K562 (cell line): ENCODE measurements around the gene RSPH6A. TPM values are rescaled to one million over a fixed set of nuclear protein-coding genes. Genes with fewer than 3 reads are reported as not detected.

Experiments used
- ARID2 ChIP-seq: fragments of 450-650 bp; IDR thresholded peaks from 2 replicates; pipeline ENCODE4 v1.6.1; 2017; ENCODE audit warnings: antibody characterized with exemption, mild to moderate bottlenecking
- ERF ChIP-seq: fragments of 450-650 bp; formaldehyde crosslinking; IDR thresholded peaks from 2 replicates; pipeline ENCODE4 v1.4.0; 2020; ENCODE audit warnings: mild to moderate bottlenecking, mixed read lengths
- NONO ChIP-seq, 2 experiments: fragments of 200-400 bp in 1 of 2; fragments of 450-650 bp in 1 of 2; formaldehyde crosslinking in 1 of 2; IDR thresholded peaks; 2 replicates each; pipeline ENCODE4 v1.6.1; 2017; ENCODE audit warnings: low read depth in 2 of 2, mild to moderate bottlenecking in 2 of 2, moderate library complexity in 2 of 2, low read length in 1 of 2
- SRSF7 ChIP-seq: fragments of 200-400 bp; formaldehyde crosslinking; optimal IDR thresholded peaks from 2 replicates; pipeline ENCODE3; 2017; ENCODE audit warnings: mild to moderate bottlenecking, low read depth, low read length
- TEAD4 ChIP-seq, 2 experiments: sonication (generic) in 1 of 2; formaldehyde crosslinking in 1 of 2; IDR thresholded peaks; 2 replicates each; pipeline versions ENCODE4 v1.6.1 to v1.8.0; 2012 to 2022; ENCODE audit warnings: borderline replicate concordance in 1 of 2, inconsistent platforms in 1 of 2, low read length in 1 of 2, mild to moderate bottlenecking in 1 of 2, missing genetic modification reagents in 1 of 2
- ZC3H8 ChIP-seq: fragments of 450-650 bp; IDR thresholded peaks from 2 replicates; pipeline ENCODE4 v1.6.1; 2017
- ZNF347 ChIP-seq: fragments of 450-650 bp; formaldehyde crosslinking; IDR thresholded peaks from 2 replicates; pipeline ENCODE4 v1.4.0; 2020; ENCODE audit warnings: low read depth, mild to moderate bottlenecking, moderate library complexity
- ZNF584 ChIP-seq: fragments of 200-800 bp; sonication (Bioruptor generic); IDR thresholded peaks from 2 replicates; pipeline ENCODE4 v1.6.1; 2016; ENCODE audit warnings: low read depth, mild to moderate bottlenecking, missing genetic modification characterization, missing compliant biosample characterization
- polyA plus RNA-seq, 8 experiments: library from polyadenylated mRNA; depleted of rRNA in 4 of 8; stranded (reverse) in 5 of 8; unstranded in 3 of 8; fragments of >200 nt; fragmentation: Nextera tagmentation in 2 of 8; fragmentation: Illumina TruSeq in 1 of 8; extraction: Ambion mirVana in 2 of 8; extraction: Trizol in 1 of 8; gene quantifications; 2 replicates each; pipeline versions ENCODE4 v1.2.1 to v1.2.3, GENCODE V29; 2011 to 2014; ENCODE audit warnings: inconsistent platforms in 1 of 8, missing spikeins in 1 of 8
- total RNA-seq, 7 experiments: library from RNA; depleted of rRNA in 6 of 7; stranded (reverse); fragments of >200 nt in 6 of 7; fragmentation: Illumina TruSeq in 2 of 7; extraction: Trizol in 2 of 7; gene quantifications; 2 replicates each; pipeline versions ENCODE4 v1.2.1 to v1.2.3, GENCODE V29; 2011 to 2021; ENCODE audit warnings: low replicate concordance in 1 of 7
- TF ChIP-seq, protein P1 (sequence below): sonication (generic); formaldehyde crosslinking; IDR thresholded peaks from 2 replicates; pipeline ENCODE4 v1.8.0; 2023; ENCODE audit warnings: mild to moderate bottlenecking, missing genetic modification reagents
- TF ChIP-seq, protein P2 (sequence below), 2 experiments: IDR thresholded peaks; 2 replicates each; pipeline ENCODE4 v1.6.1; 2012; ENCODE audit warnings: improper control_type of control experiment in 2 of 2, low read depth in 2 of 2, low read length in 2 of 2, borderline replicate concordance in 1 of 2
- TF ChIP-seq, protein P3 (sequence below): sonication (generic); formaldehyde crosslinking; IDR thresholded peaks from 2 replicates; pipeline ENCODE4 v1.4.0; 2020; ENCODE audit warnings: mild to moderate bottlenecking, missing genetic modification reagents
- TF ChIP-seq, protein P4 (sequence below): fragments of 250-450 bp; sonication (Bioruptor Pico); IDR thresholded peaks from 2 replicates; pipeline ENCODE4 v1.4.0; 2020; ENCODE audit warnings: borderline replicate concordance
- TF ChIP-seq, protein P5 (sequence below): fragments of 450-650 bp; formaldehyde crosslinking; IDR thresholded peaks from 2 replicates; pipeline ENCODE4 v1.4.0; 2022; ENCODE audit warnings: missing genetic modification characterization

RSPH6A gene
- total and polyA plus RNA-seq, 9 of the 15 experiments (the other 6 are each of a cell fraction or from before 2014, with no cell fraction given): 0.03 to 0.15 (median 0.07) TPM; not detected in 5

DNA sequence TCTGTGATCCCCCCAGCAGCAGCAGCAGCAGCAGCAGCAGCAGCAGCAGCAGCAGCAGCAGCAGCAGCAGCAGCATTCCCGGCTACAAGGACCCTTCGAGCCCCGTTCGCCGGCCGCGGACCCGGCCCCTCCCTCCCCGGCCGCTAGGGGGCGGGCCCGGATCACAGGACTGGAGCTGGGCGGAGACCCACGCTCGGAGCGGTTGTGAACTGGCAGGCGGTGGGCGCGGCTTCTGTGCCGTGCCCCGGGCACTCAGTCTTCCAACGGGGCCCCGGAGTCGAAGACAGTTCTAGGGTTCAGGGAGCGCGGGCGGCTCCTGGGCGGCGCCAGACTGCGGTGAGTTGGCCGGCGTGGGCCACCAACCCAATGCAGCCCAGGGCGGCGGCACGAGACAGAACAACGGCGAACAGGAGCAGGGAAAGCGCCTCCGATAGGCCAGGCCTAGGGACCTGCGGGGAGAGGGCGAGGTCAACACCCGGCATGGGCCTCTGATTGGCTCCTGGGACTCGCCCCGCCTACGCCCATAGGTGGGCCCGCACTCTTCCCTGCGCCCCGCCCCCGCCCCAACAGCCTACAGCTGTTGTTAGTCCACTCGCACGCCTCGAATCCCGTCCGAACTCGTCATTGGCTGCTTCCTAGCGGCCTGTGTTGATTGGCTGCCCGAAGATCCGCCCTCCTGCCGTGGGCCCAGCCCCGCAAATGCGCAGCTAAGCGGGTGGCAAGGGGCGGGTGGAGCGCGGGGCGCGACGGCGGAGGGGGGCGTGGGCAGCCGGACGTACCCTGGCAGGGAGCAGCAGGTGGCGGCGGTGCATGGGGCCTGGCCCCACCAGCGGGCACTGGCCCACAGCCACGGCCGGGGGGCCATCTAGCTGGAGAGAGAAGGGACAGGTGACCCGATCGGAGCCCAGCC is 44.7 kb downstream of the RSPH6A start (continued):
- TF ChIP-seq, protein P1, sequence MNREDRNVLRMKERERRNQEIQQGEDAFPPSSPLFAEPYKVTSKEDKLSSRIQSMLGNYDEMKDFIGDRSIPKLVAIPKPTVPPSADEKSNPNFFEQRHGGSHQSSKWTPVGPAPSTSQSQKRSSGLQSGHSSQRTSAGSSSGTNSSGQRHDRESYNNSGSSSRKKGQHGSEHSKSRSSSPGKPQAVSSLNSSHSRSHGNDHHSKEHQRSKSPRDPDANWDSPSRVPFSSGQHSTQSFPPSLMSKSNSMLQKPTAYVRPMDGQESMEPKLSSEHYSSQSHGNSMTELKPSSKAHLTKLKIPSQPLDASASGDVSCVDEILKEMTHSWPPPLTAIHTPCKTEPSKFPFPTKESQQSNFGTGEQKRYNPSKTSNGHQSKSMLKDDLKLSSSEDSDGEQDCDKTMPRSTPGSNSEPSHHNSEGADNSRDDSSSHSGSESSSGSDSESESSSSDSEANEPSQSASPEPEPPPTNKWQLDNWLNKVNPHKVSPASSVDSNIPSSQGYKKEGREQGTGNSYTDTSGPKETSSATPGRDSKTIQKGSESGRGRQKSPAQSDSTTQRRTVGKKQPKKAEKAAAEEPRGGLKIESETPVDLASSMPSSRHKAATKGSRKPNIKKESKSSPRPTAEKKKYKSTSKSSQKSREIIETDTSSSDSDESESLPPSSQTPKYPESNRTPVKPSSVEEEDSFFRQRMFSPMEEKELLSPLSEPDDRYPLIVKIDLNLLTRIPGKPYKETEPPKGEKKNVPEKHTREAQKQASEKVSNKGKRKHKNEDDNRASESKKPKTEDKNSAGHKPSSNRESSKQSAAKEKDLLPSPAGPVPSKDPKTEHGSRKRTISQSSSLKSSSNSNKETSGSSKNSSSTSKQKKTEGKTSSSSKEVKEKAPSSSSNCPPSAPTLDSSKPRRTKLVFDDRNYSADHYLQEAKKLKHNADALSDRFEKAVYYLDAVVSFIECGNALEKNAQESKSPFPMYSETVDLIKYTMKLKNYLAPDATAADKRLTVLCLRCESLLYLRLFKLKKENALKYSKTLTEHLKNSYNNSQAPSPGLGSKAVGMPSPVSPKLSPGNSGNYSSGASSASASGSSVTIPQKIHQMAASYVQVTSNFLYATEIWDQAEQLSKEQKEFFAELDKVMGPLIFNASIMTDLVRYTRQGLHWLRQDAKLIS (CRISPR knock-in tag): peak; percentile 95
- TF ChIP-seq, protein P2, sequence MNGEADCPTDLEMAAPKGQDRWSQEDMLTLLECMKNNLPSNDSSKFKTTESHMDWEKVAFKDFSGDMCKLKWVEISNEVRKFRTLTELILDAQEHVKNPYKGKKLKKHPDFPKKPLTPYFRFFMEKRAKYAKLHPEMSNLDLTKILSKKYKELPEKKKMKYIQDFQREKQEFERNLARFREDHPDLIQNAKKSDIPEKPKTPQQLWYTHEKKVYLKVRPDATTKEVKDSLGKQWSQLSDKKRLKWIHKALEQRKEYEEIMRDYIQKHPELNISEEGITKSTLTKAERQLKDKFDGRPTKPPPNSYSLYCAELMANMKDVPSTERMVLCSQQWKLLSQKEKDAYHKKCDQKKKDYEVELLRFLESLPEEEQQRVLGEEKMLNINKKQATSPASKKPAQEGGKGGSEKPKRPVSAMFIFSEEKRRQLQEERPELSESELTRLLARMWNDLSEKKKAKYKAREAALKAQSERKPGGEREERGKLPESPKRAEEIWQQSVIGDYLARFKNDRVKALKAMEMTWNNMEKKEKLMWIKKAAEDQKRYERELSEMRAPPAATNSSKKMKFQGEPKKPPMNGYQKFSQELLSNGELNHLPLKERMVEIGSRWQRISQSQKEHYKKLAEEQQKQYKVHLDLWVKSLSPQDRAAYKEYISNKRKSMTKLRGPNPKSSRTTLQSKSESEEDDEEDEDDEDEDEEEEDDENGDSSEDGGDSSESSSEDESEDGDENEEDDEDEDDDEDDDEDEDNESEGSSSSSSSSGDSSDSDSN (IDR thresholded peaks at IDR 0.05; ENCODE audit: borderline replicate concordance in 1 of 2, low read depth in 2 of 2, low read length in 2 of 2): no peak
- TF ChIP-seq ERF (CRISPR knock-in tag) (peak; percentile 96), NONO (IDR thresholded peaks at IDR 0.05; ENCODE audit: low read depth in 2 of 2, low read length in 1 of 2) (peak in 1 of 2 experiments; percentile 90; a peak in 2 of 4 replicates), TEAD4 (IDR thresholded peaks at IDR 0.05; ENCODE audit: low read length) (no peak), TEAD4 (CRISPR knock-in tag; IDR thresholded peaks at IDR 0.05; ENCODE audit: borderline replicate concordance) (no peak), ARID2 (no peak), ZC3H8 (no peak), ZNF347 (no peak), ZNF584 (CRISPR knock-in tag) (no peak), SRSF7 (no peak)
- TF ChIP-seq, protein P3, sequence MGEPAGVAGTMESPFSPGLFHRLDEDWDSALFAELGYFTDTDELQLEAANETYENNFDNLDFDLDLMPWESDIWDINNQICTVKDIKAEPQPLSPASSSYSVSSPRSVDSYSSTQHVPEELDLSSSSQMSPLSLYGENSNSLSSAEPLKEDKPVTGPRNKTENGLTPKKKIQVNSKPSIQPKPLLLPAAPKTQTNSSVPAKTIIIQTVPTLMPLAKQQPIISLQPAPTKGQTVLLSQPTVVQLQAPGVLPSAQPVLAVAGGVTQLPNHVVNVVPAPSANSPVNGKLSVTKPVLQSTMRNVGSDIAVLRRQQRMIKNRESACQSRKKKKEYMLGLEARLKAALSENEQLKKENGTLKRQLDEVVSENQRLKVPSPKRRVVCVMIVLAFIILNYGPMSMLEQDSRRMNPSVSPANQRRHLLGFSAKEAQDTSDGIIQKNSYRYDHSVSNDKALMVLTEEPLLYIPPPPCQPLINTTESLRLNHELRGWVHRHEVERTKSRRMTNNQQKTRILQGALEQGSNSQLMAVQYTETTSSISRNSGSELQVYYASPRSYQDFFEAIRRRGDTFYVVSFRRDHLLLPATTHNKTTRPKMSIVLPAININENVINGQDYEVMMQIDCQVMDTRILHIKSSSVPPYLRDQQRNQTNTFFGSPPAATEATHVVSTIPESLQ (CRISPR knock-in tag): peak; percentile 19; the same call in 1 of the 2 replicates
- TF ChIP-seq, protein P4, sequence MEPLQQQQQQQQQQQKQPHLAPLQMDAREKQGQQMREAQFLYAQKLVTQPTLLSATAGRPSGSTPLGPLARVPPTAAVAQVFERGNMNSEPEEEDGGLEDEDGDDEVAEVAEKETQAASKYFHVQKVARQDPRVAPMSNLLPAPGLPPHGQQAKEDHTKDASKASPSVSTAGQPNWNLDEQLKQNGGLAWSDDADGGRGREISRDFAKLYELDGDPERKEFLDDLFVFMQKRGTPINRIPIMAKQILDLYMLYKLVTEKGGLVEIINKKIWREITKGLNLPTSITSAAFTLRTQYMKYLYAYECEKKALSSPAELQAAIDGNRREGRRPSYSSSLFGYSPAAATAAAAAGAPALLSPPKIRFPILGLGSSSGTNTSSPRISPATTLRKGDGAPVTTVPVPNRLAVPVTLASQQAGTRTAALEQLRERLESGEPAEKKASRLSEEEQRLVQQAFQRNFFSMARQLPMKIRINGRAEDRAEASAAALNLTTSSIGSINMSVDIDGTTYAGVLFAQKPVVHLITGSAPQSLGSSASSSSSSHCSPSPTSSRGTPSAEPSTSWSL (CRISPR knock-in tag): no peak
- TF ChIP-seq, protein P5, sequence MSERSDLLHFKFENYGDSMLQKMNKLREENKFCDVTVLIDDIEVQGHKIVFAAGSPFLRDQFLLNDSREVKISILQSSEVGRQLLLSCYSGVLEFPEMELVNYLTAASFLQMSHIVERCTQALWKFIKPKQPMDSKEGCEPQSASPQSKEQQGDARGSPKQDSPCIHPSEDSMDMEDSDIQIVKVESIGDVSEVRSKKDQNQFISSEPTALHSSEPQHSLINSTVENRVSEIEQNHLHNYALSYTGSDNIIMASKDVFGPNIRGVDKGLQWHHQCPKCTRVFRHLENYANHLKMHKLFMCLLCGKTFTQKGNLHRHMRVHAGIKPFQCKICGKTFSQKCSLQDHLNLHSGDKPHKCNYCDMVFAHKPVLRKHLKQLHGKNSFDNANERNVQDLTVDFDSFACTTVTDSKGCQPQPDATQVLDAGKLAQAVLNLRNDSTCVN (CRISPR knock-in tag): 0 out of 2 replicates have a peak, but pooled peaks have one; percentile 72
